Neural progenitor cell (in vitro differentiated cells): Measurements from ENCODE around the gene ACAN.

Source experiments
- CTCF ChIP-seq: fragments of 200-600 bp; sonication (generic); IDR thresholded peaks from 2 replicates; pipeline ENCODE4 v1.5.1; 2017; ENCODE audit warnings: antibody characterized with exemption, mild to moderate bottlenecking
- EZH2 ChIP-seq: fragments of 200-600 bp; sonication (generic); IDR thresholded peaks from 2 replicates; pipeline ENCODE4 v1.6.1; 2017; ENCODE audit warnings: antibody characterized with exemption, mild to moderate bottlenecking, moderate library complexity
- EZH2phosphoT487 ChIP-seq: fragments of 200-600 bp; sonication (generic); IDR thresholded peaks from 2 replicates; pipeline ENCODE4 v1.6.1; 2017; ENCODE audit warnings: antibody characterized with exemption

- no peak for TF ChIP-seq CTCF
- no peak for TF ChIP-seq EZH2phosphoT487
- TF ChIP-seq EZH2, result no peak
These were observed 816 bp upstream of the ACAN start for GRCh38 chr15:88802250-88802990.
